Panc1 (cell line): ENCODE results near the gene KIF26B. TPM values are rescaled to one million over a fixed set of nuclear protein-coding genes. Genes with fewer than 3 reads are reported as not detected.
"Not testable (repeated sequence)": the region's sequence is repeated elsewhere in the genome, so short reads cannot be mapped to it uniquely, and the experiment has no call there.

Experiments
- ATAC-seq: fragments of 200-7000 bp; cut with Tn5 transposase; 2 replicates; pipeline ENCODE4 v1.9.1; 2020; ENCODE audit warnings: mild to moderate bottlenecking, moderate library complexity
- BruUV-seq: library from RNA; stranded (reverse); fragments of 400-500 nt; replicated peaks from 2 replicates; lab custom pipeline; 2021; lab: Mats Ljungman, UMichigan
- CTCF ChIA-PET: fragments of 300-600 bp; sonication (Branson Sonifier 250); formaldehyde crosslinking; loops from one replicate; lab custom pipeline; 2022; ENCODE audit warnings: antibody characterized with exemption; lab: Charles Lee
- POLR2A ChIA-PET: fragments of 300-600 bp; sonication (Branson Sonifier 250); formaldehyde crosslinking; loops from one replicate; lab custom pipeline; 2022; ENCODE audit warnings: antibody characterized with exemption; lab: Charles Lee
- DNase-seq: peaks from one replicate; pipeline ENCODE4 v3.0.0-alpha.2; 2010; ENCODE audit warnings: low read depth, low spot score
- H3K27ac ChIP-seq: 2 replicates; pipeline ENCODE4 v1.5.1; 2011; ENCODE audit warnings: mild to moderate bottlenecking, low read length, inconsistent platforms
- H3K27me3 ChIP-seq: fragments of 200-500 bp; sonication (Bioruptor generic); 2 replicates; pipeline ENCODE4 v1.6.0; 2014; ENCODE audit warnings: low read length, inconsistent platforms; ENCODE audit not compliant: control insufficient read depth, insufficient read depth
- H3K36me3 ChIP-seq: fragments of 200-500 bp; sonication (Bioruptor generic); 2 replicates; pipeline ENCODE4 v1.5.1; 2014; ENCODE audit warnings: inconsistent platforms, mild to moderate bottlenecking, low read length, moderate library complexity; ENCODE audit not compliant: control insufficient read depth, insufficient read depth
- H3K4me1 ChIP-seq: 2 replicates; pipeline ENCODE4 v1.5.1; 2011; ENCODE audit warnings: inconsistent platforms, mild to moderate bottlenecking, low read length, moderate library complexity; ENCODE audit not compliant: control insufficient read depth, insufficient read depth
- H3K4me3 ChIP-seq, 2 experiments: 2 replicates each; pipeline ENCODE4 v1.5.1; 2011 to 2012; ENCODE audit warnings: low read depth in 2 of 2, low read length in 2 of 2, mild to moderate bottlenecking in 2 of 2, inconsistent platforms in 1 of 2, moderate library complexity in 1 of 2
- H3K9me3 ChIP-seq: fragments of 200-500 bp; sonication (Bioruptor generic); 2 replicates; pipeline ENCODE4 v1.5.1; 2014; ENCODE audit warnings: low read depth, mild to moderate bottlenecking, inconsistent platforms, low read length, moderate library complexity; ENCODE audit not compliant: control insufficient read depth, insufficient read depth
- POLR2AphosphoS5 ChIP-seq: IDR thresholded peaks from 2 replicates; pipeline ENCODE4 v1.6.1; 2012; ENCODE audit warnings: mild to moderate bottlenecking, low read depth, low read length, moderate library complexity
- SIN3A ChIP-seq: IDR thresholded peaks from 2 replicates; pipeline ENCODE4 v1.6.1; 2012; ENCODE audit warnings: low read depth, mild to moderate bottlenecking, low read length, moderate library complexity, borderline replicate concordance; ENCODE audit not compliant: insufficient read depth
- TCF7L2 ChIP-seq: IDR thresholded peaks from 2 replicates; pipeline ENCODE4 v1.6.1; 2011; ENCODE audit warnings: mild to moderate bottlenecking, low read depth, low read length, inconsistent platforms
- in situ Hi-C: cut with HindIII; loops from 2 replicates; pipeline ENCODE4 v1.10.0; 2016; ENCODE audit warnings: low sequenced_read_pairs, low pct_unique_long_range_greater_than_20kb
- intact Hi-C: fragments of 100-400 bp; cut with micrococcal nuclease; formaldehyde crosslinking; loops from one replicate; pipeline ENCODE4 v1.10.0; 2022; ENCODE audit not compliant: unreplicated experiment
- total RNA-seq: library from RNA; stranded (reverse); gene quantifications from one replicate; pipeline ENCODE4 v1.2.1, GENCODE V29; 2021; ENCODE audit not compliant: unreplicated experiment
- TF ChIP-seq, protein P1 (sequence below), 2 experiments: IDR thresholded peaks; 2 replicates each; pipeline ENCODE4 v1.6.1; 2011 to 2012; ENCODE audit warnings: low read depth in 2 of 2, control low read depth in 1 of 2, low read length in 1 of 2, mild to moderate bottlenecking in 1 of 2, moderate library complexity in 1 of 2; ENCODE audit not compliant: insufficient read depth in 1 of 2
- TF ChIP-seq, protein P2 (sequence below): fragments of 450-650 bp; IDR thresholded peaks from 2 replicates; pipeline ENCODE4 v1.5.1; 2017; ENCODE audit warnings: mild to moderate bottlenecking

The KIF26B gene
- total RNA-seq, 1 experiment from 2014 or later: 0.33 TPM

DNA sequence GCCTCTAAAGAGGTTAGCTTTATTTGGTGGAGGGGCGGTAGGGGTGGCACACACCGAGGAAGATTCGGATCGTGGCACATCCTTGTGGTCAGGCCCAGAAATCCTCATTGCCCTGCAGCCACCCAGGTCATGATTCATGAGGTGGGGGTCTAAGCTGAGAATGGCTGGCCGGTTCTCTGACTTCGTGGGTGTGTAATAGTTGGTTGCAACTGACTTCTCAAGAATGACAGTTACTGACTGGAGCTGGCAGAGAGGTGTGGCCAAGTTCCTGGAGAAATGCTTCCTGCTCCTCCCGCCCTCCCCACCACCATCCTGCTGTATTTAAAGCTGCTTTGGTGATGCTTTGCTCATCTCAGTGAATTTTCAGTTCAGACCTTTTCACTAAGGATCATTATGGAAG is 198.6 kb downstream of the KIF26B start:
- intact Hi-C loops (no loop called here), in situ Hi-C loops (no loop called here)
- POLR2A ChIA-PET: interaction anchor here (0.6 kb wide), 1 partner anchor 57 kb away, joined by 4 read pairs; no protein-coding TSS in a partner anchor
- no peaks in the 10 kb centered on the region for H3K9me3 ChIP-seq
- peaks cover 9% of the 10 kb centered on the region for H3K27me3 ChIP-seq
- H3K36me3 ChIP-seq: no peaks in the 10 kb centered on the region
- no TSS peak for BruUV-seq
- H3K4me3 ChIP-seq: no peak overlapping the region
- DNase-seq: no peak
- TF ChIP-seq TCF7L2: no peak
- TF ChIP-seq POLR2AphosphoS5: no peak
- TF ChIP-seq, protein P1, sequence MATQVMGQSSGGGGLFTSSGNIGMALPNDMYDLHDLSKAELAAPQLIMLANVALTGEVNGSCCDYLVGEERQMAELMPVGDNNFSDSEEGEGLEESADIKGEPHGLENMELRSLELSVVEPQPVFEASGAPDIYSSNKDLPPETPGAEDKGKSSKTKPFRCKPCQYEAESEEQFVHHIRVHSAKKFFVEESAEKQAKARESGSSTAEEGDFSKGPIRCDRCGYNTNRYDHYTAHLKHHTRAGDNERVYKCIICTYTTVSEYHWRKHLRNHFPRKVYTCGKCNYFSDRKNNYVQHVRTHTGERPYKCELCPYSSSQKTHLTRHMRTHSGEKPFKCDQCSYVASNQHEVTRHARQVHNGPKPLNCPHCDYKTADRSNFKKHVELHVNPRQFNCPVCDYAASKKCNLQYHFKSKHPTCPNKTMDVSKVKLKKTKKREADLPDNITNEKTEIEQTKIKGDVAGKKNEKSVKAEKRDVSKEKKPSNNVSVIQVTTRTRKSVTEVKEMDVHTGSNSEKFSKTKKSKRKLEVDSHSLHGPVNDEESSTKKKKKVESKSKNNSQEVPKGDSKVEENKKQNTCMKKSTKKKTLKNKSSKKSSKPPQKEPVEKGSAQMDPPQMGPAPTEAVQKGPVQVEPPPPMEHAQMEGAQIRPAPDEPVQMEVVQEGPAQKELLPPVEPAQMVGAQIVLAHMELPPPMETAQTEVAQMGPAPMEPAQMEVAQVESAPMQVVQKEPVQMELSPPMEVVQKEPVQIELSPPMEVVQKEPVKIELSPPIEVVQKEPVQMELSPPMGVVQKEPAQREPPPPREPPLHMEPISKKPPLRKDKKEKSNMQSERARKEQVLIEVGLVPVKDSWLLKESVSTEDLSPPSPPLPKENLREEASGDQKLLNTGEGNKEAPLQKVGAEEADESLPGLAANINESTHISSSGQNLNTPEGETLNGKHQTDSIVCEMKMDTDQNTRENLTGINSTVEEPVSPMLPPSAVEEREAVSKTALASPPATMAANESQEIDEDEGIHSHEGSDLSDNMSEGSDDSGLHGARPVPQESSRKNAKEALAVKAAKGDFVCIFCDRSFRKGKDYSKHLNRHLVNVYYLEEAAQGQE (IDR thresholded peaks at IDR 0.05; ENCODE audit: insufficient read depth in 1 of 2, low read depth in 2 of 2, low read length in 1 of 2): no peak
- TF ChIP-seq, protein P2, sequence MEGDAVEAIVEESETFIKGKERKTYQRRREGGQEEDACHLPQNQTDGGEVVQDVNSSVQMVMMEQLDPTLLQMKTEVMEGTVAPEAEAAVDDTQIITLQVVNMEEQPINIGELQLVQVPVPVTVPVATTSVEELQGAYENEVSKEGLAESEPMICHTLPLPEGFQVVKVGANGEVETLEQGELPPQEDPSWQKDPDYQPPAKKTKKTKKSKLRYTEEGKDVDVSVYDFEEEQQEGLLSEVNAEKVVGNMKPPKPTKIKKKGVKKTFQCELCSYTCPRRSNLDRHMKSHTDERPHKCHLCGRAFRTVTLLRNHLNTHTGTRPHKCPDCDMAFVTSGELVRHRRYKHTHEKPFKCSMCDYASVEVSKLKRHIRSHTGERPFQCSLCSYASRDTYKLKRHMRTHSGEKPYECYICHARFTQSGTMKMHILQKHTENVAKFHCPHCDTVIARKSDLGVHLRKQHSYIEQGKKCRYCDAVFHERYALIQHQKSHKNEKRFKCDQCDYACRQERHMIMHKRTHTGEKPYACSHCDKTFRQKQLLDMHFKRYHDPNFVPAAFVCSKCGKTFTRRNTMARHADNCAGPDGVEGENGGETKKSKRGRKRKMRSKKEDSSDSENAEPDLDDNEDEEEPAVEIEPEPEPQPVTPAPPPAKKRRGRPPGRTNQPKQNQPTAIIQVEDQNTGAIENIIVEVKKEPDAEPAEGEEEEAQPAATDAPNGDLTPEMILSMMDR: no peak
- no peak for TF ChIP-seq SIN3A
- CTCF ChIA-PET: no interaction called here
- no peaks in the 10 kb centered on the region for H3K4me1 ChIP-seq
- H3K27ac ChIP-seq: no peak overlapping the region
- ATAC-seq: no peak

GRCh38 chr1:245353915-245354775 is 199.4 kb downstream of the KIF26B start:
- in situ Hi-C loops: no loop called here
- no peak for TF ChIP-seq SIN3A
- no peak for TF ChIP-seq POLR2AphosphoS5
- TF ChIP-seq, protein P1 (IDR thresholded peaks at IDR 0.05; ENCODE audit: insufficient read depth in 1 of 2, low read depth in 2 of 2, low read length in 1 of 2): no peak
- TF ChIP-seq TCF7L2: no peak
- TF ChIP-seq, protein P2: no peak
- Histone ChIP-seq H3K27ac (no peak overlapping the region), H3K27me3 (peaks cover 9% of the 10 kb centered on the region), H3K9me3 (no peaks in the 10 kb centered on the region), H3K4me3 (no peak overlapping the region), H3K36me3 (no peaks in the 10 kb centered on the region), H3K4me1 (no peaks in the 10 kb centered on the region)
- BruUV-seq: no TSS peak
- ATAC-seq: no peak
- POLR2A ChIA-PET: interaction anchor here (0.6 kb wide), 1 partner anchor 56 kb away, joined by 4 read pairs; no protein-coding TSS in a partner anchor
- intact Hi-C loops: no loop called here
- DNase-seq: no peak
- CTCF ChIA-PET: no interaction called here

DNA sequence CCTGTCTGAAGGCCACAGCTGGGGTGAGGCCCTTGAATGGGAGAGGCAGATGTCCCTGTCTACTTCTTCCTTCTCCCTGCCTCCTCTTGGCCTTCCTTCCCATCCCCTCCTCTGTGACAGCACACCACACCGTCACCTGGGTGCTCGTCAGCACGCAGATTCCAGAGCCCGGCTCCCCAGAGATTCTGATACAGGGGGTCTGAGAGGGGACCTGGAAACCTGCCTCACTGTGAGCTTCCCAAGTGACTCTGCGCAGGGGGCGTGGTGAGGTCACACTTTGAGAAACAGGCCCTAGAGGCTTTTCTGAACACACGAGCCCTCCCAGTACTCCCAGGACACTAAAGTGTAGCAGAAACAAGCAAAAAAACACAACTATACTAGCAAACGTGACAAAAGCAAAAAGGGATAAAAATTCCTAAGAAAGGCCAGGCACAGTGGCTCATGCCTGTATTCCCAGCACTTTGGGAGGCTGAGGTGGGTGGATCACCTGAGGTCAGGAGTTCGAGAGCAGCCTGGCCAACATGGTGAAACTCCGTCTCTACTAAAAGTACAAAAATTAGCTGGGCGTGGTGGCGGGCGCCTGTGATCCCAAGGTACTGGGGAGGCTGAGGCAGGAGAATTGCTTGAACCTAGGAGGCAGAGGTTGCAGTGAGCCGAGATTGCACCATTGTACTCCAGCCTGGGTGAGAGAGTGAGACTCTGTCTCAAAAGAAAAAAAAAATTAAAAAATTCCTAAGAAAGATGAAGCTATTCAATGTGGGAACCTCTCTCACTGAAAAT is 201.3 kb downstream of the KIF26B start:
- H3K36me3 ChIP-seq, H3K4me3 ChIP-seq, ATAC-seq, H3K4me1 ChIP-seq, BruUV-seq, intact Hi-C loops, H3K27ac ChIP-seq, H3K9me3 ChIP-seq, POLR2A ChIA-PET, DNase-seq, CTCF ChIA-PET, in situ Hi-C loops, H3K27me3 ChIP-seq: not testable (repeated sequence)
